HEK293 (cell line): ENCODE data around the gene TMEM233.
"Not testable (repeated sequence)": the region's sequence is repeated elsewhere in the genome, so short reads cannot be mapped to it uniquely, and the experiment has no call there.

ENCODE experiments used
- CTCF ChIA-PET: fragments of 350-600 bp; formaldehyde crosslinking; extraction: SDS; loops from one replicate; lab custom pipeline; 2021; ENCODE audit warnings: antibody characterized with exemption; lab: Yijun Ruan, JAX
- POLR2A ChIA-PET: fragments of 300-600 bp; formaldehyde crosslinking; extraction: SDS; loops from one replicate; lab custom pipeline; 2020; ENCODE audit warnings: antibody characterized with exemption, inconsistent platforms; lab: Yijun Ruan, JAX
- H3K27ac ChIP-seq: fragments of 200-500 bp; sonication (Bioruptor generic); 2 replicates; pipeline ENCODE4 v1.5.1; 2014; ENCODE audit warnings: low read depth, low read length, control low read depth, inconsistent platforms; ENCODE audit errors: extremely low read depth
- H3K36me3 ChIP-seq, 2 experiments: fragments of 200-500 bp in 1 of 2; sonication (Bioruptor generic) in 1 of 2; 1 replicate in 1 of 2; 2 replicates in 1 of 2; pipeline ENCODE4 v1.5.1; 2014 to 2017; ENCODE audit warnings: inconsistent platforms in 2 of 2, low read length in 2 of 2; ENCODE audit not compliant: control insufficient read depth in 2 of 2, insufficient read depth in 1 of 2
- H3K4me1 ChIP-seq: fragments of 200-500 bp; sonication (Bioruptor generic); 2 replicates; pipeline ENCODE4 v1.5.1; 2014; ENCODE audit warnings: mild to moderate bottlenecking, low read length, inconsistent platforms; ENCODE audit not compliant: control insufficient read depth, insufficient read depth
- H3K4me3 ChIP-seq: 2 replicates; pipeline ENCODE4 v1.5.1; 2011; ENCODE audit warnings: low read depth, mild to moderate bottlenecking, control low read depth, low read length, moderate library complexity
- H3K9me3 ChIP-seq: fragments of 200-500 bp; sonication (Bioruptor generic); 2 replicates; pipeline ENCODE4 v1.5.1; 2014; ENCODE audit warnings: low read depth, low read length, inconsistent platforms; ENCODE audit not compliant: control insufficient read depth, insufficient read depth
- BCL11A ChIP-seq: fragments of 450-650 bp; formaldehyde crosslinking; IDR thresholded peaks from 2 replicates; pipeline ENCODE4 v1.5.1; 2016; ENCODE audit warnings: low read depth, missing biosample characterization, missing genetic modification characterization
- HOXD13 ChIP-seq: sonication (generic); formaldehyde crosslinking; IDR thresholded peaks from 2 replicates; pipeline ENCODE4 v1.8.0; 2022; ENCODE audit warnings: missing genetic modification reagents, borderline replicate concordance
- KLF10 ChIP-seq: fragments of 450-650 bp; IDR thresholded peaks from 2 replicates; pipeline ENCODE4 v1.5.1; 2018; ENCODE audit warnings: missing biosample characterization, mild to moderate bottlenecking, missing genetic modification characterization
- KLF7 ChIP-seq: fragments of 450-650 bp; formaldehyde crosslinking; IDR thresholded peaks from 2 replicates; pipeline ENCODE4 v1.5.1; 2016; ENCODE audit warnings: missing biosample characterization, missing genetic modification characterization, borderline replicate concordance
- MZF1 ChIP-seq: fragments of 450-650 bp; formaldehyde crosslinking; IDR thresholded peaks from 2 replicates; pipeline ENCODE4 v1.5.1; 2017; ENCODE audit warnings: missing biosample characterization, missing genetic modification characterization, borderline replicate concordance
- OSR2 ChIP-seq: fragments of 450-650 bp; formaldehyde crosslinking; IDR thresholded peaks from 2 replicates; pipeline ENCODE4 v1.5.1; 2016; ENCODE audit warnings: missing biosample characterization, missing genetic modification characterization
- PRDM1 ChIP-seq: fragments of 450-650 bp; formaldehyde crosslinking; IDR thresholded peaks from 2 replicates; pipeline ENCODE4; 2016; ENCODE audit warnings: missing biosample characterization, missing genetic modification characterization
- SALL2 ChIP-seq: fragments of 450-650 bp; formaldehyde crosslinking; IDR thresholded peaks from 2 replicates; pipeline ENCODE4 v1.5.0; 2017; ENCODE audit warnings: missing biosample characterization, mild to moderate bottlenecking, missing genetic modification characterization, borderline replicate concordance
- SP3 ChIP-seq: fragments of 450-650 bp; formaldehyde crosslinking; IDR thresholded peaks from 2 replicates; pipeline ENCODE4 v1.5.1; 2016; ENCODE audit warnings: missing biosample characterization, missing genetic modification characterization
- TCF7L2 ChIP-seq: IDR thresholded peaks from 2 replicates; pipeline ENCODE4 v1.6.1; 2011; ENCODE audit warnings: low read depth, mild to moderate bottlenecking, inconsistent platforms, low read length, moderate library complexity, borderline replicate concordance
- ZNF157 ChIP-seq: fragments of 450-650 bp; formaldehyde crosslinking; IDR thresholded peaks from 2 replicates; pipeline ENCODE4 v1.5.1; 2016; ENCODE audit warnings: missing biosample characterization, missing genetic modification characterization
- ZNF175 ChIP-seq: fragments of 450-650 bp; formaldehyde crosslinking; IDR thresholded peaks from 2 replicates; pipeline ENCODE4 v1.5.1; 2016; ENCODE audit warnings: missing biosample characterization, missing genetic modification characterization
- ZNF221 ChIP-seq: fragments of 450-650 bp; formaldehyde crosslinking; IDR thresholded peaks from 2 replicates; pipeline ENCODE4 v1.5.1; 2017; ENCODE audit warnings: missing biosample characterization, missing genetic modification characterization, borderline replicate concordance
- ZNF24 ChIP-seq: fragments of 450-650 bp; formaldehyde crosslinking; IDR thresholded peaks from 2 replicates; pipeline ENCODE4 v1.5.1; 2016; ENCODE audit warnings: missing biosample characterization, missing genetic modification characterization
- ZNF391 ChIP-seq: fragments of 450-650 bp; formaldehyde crosslinking; IDR thresholded peaks from 2 replicates; pipeline ENCODE4 v1.5.1; 2016; ENCODE audit warnings: low read depth, missing biosample characterization, missing genetic modification characterization, borderline replicate concordance
- ZNF473 ChIP-seq: fragments of 450-650 bp; formaldehyde crosslinking; IDR thresholded peaks from 2 replicates; pipeline ENCODE4 v1.5.1; 2017; ENCODE audit warnings: missing biosample characterization, missing genetic modification characterization
- ZNF501 ChIP-seq: fragments of 450-650 bp; formaldehyde crosslinking; IDR thresholded peaks from 2 replicates; pipeline ENCODE4 v1.5.1; 2016; ENCODE audit warnings: missing biosample characterization, missing genetic modification characterization
- ZNF514 ChIP-seq: fragments of 450-650 bp; formaldehyde crosslinking; IDR thresholded peaks from 2 replicates; pipeline ENCODE4 v1.5.1; 2016; ENCODE audit warnings: missing biosample characterization, missing genetic modification characterization
- ZNF571 ChIP-seq: fragments of 450-650 bp; formaldehyde crosslinking; IDR thresholded peaks from 2 replicates; pipeline ENCODE4 v1.5.0; 2017; ENCODE audit warnings: missing biosample characterization, missing genetic modification characterization
- ZNF610 ChIP-seq: fragments of 450-650 bp; formaldehyde crosslinking; IDR thresholded peaks from 2 replicates; pipeline ENCODE4 v1.5.1; 2016; ENCODE audit warnings: missing biosample characterization, missing genetic modification characterization, borderline replicate concordance
- ZNF621 ChIP-seq: fragments of 450-650 bp; formaldehyde crosslinking; IDR thresholded peaks from 2 replicates; pipeline ENCODE4 v1.5.1; 2017; ENCODE audit warnings: missing biosample characterization, missing genetic modification characterization
- ZNF624 ChIP-seq: fragments of 450-650 bp; formaldehyde crosslinking; IDR thresholded peaks from 2 replicates; pipeline ENCODE4 v1.5.1; 2017; ENCODE audit warnings: missing biosample characterization, missing genetic modification characterization
- ZNF654 ChIP-seq: fragments of 450-650 bp; formaldehyde crosslinking; IDR thresholded peaks from 2 replicates; pipeline ENCODE4 v1.5.1; 2016; ENCODE audit warnings: low read depth, missing biosample characterization, missing genetic modification characterization
- ZNF658 ChIP-seq: fragments of 450-650 bp; formaldehyde crosslinking; IDR thresholded peaks from 2 replicates; pipeline ENCODE4; 2016; ENCODE audit warnings: missing biosample characterization, missing genetic modification characterization
- ZNF660 ChIP-seq: fragments of 450-650 bp; IDR thresholded peaks from 2 replicates; pipeline ENCODE4 v1.5.1; 2018; ENCODE audit warnings: missing biosample characterization, mild to moderate bottlenecking, missing genetic modification characterization
- TF ChIP-seq, protein P1 (sequence below): fragments of 450-650 bp; formaldehyde crosslinking; IDR thresholded peaks from 2 replicates; pipeline ENCODE4 v1.5.1; 2016; ENCODE audit warnings: missing biosample characterization, missing genetic modification characterization
- TF ChIP-seq, protein P2 (sequence below): fragments of 450-650 bp; formaldehyde crosslinking; IDR thresholded peaks from 2 replicates; pipeline ENCODE4 v1.5.1; 2016; ENCODE audit warnings: missing biosample characterization, missing genetic modification characterization

Gene TMEM233

DNA sequence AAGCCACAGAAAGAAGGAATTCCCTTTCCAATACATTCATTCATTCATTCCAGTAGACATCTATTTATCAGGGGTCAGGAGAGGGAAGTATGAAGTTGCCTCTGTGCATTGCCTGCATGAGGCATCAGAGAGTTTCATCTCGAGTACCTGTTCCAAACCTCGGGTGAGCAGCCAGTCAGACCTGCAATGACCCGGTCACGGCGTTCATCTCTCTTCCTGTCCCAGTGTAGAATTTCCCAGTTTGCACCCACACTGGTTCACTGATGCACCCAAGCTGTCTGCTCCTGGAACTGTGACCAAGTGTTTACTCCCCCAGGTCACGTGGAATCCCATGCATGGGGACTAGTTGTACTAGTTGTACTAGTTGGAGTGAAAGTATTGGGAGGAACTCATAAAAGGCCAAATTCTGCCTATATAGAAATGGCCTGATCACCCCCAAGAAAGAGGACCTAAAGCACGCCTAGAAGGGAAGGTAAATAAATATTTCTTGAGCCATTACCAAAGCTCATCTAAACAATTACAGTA is 52.0 kb downstream of the TMEM233 start:
- Histone ChIP-seq H3K9me3 (no peaks in the 10 kb centered on the region), H3K36me3 (no peaks in the 10 kb centered on the region)
- no peak for TF ChIP-seq PRDM1 (tag by site-specific recombination)
- TF ChIP-seq, all 188 proteins: peak for 0
- POLR2A ChIA-PET = no interaction called here
- Histone ChIP-seq H3K4me1 (no peaks in the 10 kb centered on the region), H3K4me3 (no peak overlapping the region), H3K27ac (no peak overlapping the region)
- CTCF ChIA-PET = interaction anchor here (0.6 kb wide), 1 partner anchor 102 kb away, joined by 4 read pairs; no protein-coding TSS in a partner anchor

DNA sequence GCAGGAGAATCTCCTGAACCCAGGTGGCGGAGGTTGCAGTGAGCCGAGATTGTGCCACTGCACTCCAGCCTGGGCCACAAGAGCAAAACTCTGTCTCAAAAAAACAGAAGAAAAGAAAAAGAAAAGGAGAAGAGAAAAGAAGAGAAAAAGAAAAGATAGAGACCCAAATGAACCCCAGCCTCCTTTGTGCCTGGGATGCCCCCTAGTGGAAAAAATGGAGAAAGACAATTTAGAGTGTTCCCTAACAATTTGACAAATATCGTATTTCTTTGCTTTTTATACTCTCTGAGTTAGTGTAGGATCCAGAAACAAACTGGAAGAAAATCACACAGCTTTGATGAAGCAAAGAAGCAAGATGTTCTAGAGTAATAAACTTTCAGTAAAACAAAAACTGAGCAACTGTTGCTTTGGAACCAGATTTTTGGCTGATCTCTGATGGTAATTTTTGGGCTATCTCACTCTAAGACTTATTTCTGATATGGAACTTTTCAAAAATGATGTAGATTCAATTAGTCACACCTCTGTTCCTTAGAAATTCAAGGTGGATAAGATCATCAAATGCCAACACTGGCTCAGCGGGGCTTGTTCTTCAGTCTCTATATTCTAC is 55.7 kb downstream of the TMEM233 start:
- CTCF ChIA-PET = interaction anchor here (0.6 to 2.0 kb wide), 18 partner anchors 8 to 1776 kb away, joined by 3 to 8 read pairs (median 4); no protein-coding TSS in a partner anchor
- no peaks in the 10 kb centered on the region for H3K4me1 ChIP-seq
- no peak overlapping the region for H3K4me3 ChIP-seq
- H3K27ac ChIP-seq = no peak overlapping the region
- no peaks in the 10 kb centered on the region for H3K36me3 ChIP-seq
- POLR2A ChIA-PET = no interaction called here
- H3K9me3 ChIP-seq = no peaks in the 10 kb centered on the region; the same call in 1 of the 2 replicates
- no peak for TF ChIP-seq OSR2 (tag by site-specific recombination)
- TF ChIP-seq KLF7 (tag by site-specific recombination) = no peak
- TF ChIP-seq ZNF175 (tag by site-specific recombination) = no peak
- no peak for TF ChIP-seq ZNF610 (tag by site-specific recombination)
- no peak for TF ChIP-seq ZNF473 (tag by site-specific recombination)
- no peak for TF ChIP-seq SALL2
- TF ChIP-seq SP3 (tag by site-specific recombination) = no peak
- TF ChIP-seq ZNF654 (tag by site-specific recombination) = peak; percentile 90
- no peak for TF ChIP-seq ZNF571 (tag by site-specific recombination)
- TF ChIP-seq, protein P1, sequence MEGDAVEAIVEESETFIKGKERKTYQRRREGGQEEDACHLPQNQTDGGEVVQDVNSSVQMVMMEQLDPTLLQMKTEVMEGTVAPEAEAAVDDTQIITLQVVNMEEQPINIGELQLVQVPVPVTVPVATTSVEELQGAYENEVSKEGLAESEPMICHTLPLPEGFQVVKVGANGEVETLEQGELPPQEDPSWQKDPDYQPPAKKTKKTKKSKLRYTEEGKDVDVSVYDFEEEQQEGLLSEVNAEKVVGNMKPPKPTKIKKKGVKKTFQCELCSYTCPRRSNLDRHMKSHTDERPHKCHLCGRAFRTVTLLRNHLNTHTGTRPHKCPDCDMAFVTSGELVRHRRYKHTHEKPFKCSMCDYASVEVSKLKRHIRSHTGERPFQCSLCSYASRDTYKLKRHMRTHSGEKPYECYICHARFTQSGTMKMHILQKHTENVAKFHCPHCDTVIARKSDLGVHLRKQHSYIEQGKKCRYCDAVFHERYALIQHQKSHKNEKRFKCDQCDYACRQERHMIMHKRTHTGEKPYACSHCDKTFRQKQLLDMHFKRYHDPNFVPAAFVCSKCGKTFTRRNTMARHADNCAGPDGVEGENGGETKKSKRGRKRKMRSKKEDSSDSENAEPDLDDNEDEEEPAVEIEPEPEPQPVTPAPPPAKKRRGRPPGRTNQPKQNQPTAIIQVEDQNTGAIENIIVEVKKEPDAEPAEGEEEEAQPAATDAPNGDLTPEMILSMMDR = peak; percentile 53; the same call in 1 of the 2 replicates
- TF ChIP-seq ZNF391 (tag by site-specific recombination) = no peak
- no peak for TF ChIP-seq ZNF514 (tag by site-specific recombination)
- no peak for TF ChIP-seq KLF10 (tag by site-specific recombination)
- no peak for TF ChIP-seq ZNF660 (tag by site-specific recombination)
- no peak for TF ChIP-seq ZNF621
- TF ChIP-seq, all 188 proteins: peak for 2

DNA sequence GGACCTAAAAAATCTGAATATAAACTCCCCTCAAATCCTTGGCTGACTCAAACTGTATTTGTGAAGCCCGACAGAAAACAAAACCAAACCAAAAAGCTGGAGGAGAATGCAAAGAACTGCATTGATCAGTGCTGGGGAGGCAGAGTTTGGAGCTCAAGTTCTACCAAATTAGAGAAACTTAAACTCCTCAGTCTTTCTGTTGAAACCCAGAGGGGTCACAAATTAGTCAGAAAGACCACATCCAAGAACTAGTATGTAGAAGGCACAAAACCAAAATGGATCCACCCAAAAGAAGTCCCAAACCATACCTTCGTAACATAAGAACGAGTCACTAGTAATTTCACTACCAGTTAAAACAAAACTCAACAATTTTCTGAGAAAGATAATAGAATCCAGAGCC is 59.1 kb downstream of the TMEM233 start:
- ChIA-PET POLR2A (no interaction called here), CTCF (interaction anchor here (0.8 kb wide), 1 partner anchor 10 kb away, joined by 3 read pairs; no protein-coding TSS in a partner anchor)
- no peak overlapping the region for H3K27ac ChIP-seq
- no peaks in the 10 kb centered on the region for H3K36me3 ChIP-seq
- H3K9me3 ChIP-seq = no peaks in the 10 kb centered on the region; the same call in 1 of the 2 replicates
- no peak overlapping the region for H3K4me3 ChIP-seq
- H3K4me1 ChIP-seq = no peaks in the 10 kb centered on the region
- TF ChIP-seq MZF1 (tag by site-specific recombination) = no peak
- TF ChIP-seq, protein P2, sequence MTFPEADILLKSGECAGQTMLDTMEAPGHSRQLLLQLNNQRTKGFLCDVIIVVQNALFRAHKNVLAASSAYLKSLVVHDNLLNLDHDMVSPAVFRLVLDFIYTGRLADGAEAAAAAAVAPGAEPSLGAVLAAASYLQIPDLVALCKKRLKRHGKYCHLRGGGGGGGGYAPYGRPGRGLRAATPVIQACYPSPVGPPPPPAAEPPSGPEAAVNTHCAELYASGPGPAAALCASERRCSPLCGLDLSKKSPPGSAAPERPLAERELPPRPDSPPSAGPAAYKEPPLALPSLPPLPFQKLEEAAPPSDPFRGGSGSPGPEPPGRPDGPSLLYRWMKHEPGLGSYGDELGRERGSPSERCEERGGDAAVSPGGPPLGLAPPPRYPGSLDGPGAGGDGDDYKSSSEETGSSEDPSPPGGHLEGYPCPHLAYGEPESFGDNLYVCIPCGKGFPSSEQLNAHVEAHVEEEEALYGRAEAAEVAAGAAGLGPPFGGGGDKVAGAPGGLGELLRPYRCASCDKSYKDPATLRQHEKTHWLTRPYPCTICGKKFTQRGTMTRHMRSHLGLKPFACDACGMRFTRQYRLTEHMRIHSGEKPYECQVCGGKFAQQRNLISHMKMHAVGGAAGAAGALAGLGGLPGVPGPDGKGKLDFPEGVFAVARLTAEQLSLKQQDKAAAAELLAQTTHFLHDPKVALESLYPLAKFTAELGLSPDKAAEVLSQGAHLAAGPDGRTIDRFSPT = no peak
- no peak for TF ChIP-seq HOXD13 (CRISPR knock-in tag)
- no peak for TF ChIP-seq ZNF501 (tag by site-specific recombination)
- no peak for TF ChIP-seq ZNF624 (tag by site-specific recombination)
- no peak for TF ChIP-seq BCL11A
- TF ChIP-seq ZNF157 (tag by site-specific recombination) = no peak
- TF ChIP-seq ZNF24 (tag by site-specific recombination) = no peak
- TF ChIP-seq ZNF221 (tag by site-specific recombination) = no peak
- TF ChIP-seq ZNF658 (tag by site-specific recombination) = no peak
- TF ChIP-seq TCF7L2 = no peak

DNA sequence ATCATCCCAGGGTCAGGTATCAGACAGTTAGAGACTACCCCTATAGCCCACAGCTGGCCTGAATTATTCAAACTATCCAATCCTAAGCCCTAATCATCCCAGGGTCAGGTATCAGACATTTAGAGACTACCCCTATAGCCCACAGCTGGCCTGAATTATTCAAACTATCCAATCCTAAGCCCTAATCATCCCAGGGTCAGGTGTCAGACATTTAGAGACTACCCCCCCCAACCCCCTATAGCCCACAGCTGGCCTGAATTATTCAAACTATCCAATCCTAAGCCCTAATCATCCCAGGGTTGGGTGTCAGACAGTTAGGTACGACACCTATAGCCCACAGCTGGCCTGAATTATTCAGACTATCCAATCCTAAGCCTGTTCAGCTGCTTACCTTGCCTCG is 63.4 kb downstream of the TMEM233 start:
- CTCF ChIA-PET = interaction anchor here (0.6 kb wide), 1 partner anchor 257 kb away, joined by 3 read pairs; no protein-coding TSS in a partner anchor
- H3K36me3 ChIP-seq, H3K4me1 ChIP-seq, H3K9me3 ChIP-seq, H3K27ac ChIP-seq, POLR2A ChIA-PET, H3K4me3 ChIP-seq: not testable (repeated sequence)
